Fibroblast of mammary gland (primary cell): ENCODE measurements around the gene PPP2R2B.

Source experiments
- DNase-seq: peaks from one replicate; pipeline ENCODE4 v3.0.0-alpha.2; 2010; ENCODE audit warnings: low read depth
- H3K4me3 ChIP-seq: 2 replicates; pipeline ENCODE4 v1.5.1; 2011; ENCODE audit warnings: low read depth, mild to moderate bottlenecking, low read length, moderate library complexity; ENCODE audit not compliant: control insufficient read depth
- CTCF ChIP-seq: conservative IDR thresholded peaks from 2 replicates; pipeline ENCODE4 v1.5.1; 2011; ENCODE audit warnings: low read depth, low read length, inconsistent platforms; ENCODE audit not compliant: control insufficient read depth, insufficient read depth

Gene PPP2R2B

GRCh38 chr5:146633323-146633764 is 245.2 kb downstream of the PPP2R2B start:
- no peak overlapping the region for H3K4me3 ChIP-seq
- TF ChIP-seq CTCF, result no peak
- no peak for DNase-seq

GRCh38 chr5:146632620-146633322 is 245.8 kb downstream of the PPP2R2B start:
- no peak for TF ChIP-seq CTCF
- no peak overlapping the region for H3K4me3 ChIP-seq
- no peak for DNase-seq

GRCh38 chr5:146630472-146630871 is 248.1 kb downstream of the PPP2R2B start:
- no peak overlapping the region for H3K4me3 ChIP-seq
- TF ChIP-seq CTCF, result no peak

GRCh38 chr5:146628950-146629349 is 249.6 kb downstream of the PPP2R2B start:
- DNase-seq, result no peak
- TF ChIP-seq CTCF, result no peak
- no peak overlapping the region for H3K4me3 ChIP-seq

More at GRCh38 chr5:146630472-146630871, 248.1 kb downstream of the PPP2R2B start:
- DNase-seq, result no peak

GRCh38 chr5:146626936-146627335 is 251.6 kb downstream of the PPP2R2B start:
- H3K4me3 ChIP-seq, result no peak overlapping the region
- no peak for TF ChIP-seq CTCF
- no peak for DNase-seq

GRCh38 chr5:146624179-146624578 is 254.4 kb downstream of the PPP2R2B start:
- TF ChIP-seq CTCF, result no peak
- H3K4me3 ChIP-seq, result no peak overlapping the region
- no peak for DNase-seq

GRCh38 chr5:146623666-146624065 is 254.9 kb downstream of the PPP2R2B start:
- DNase-seq, result no peak
- TF ChIP-seq CTCF, result no peak

More at GRCh38 chr5:146623666-146624065, 254.9 kb downstream of the PPP2R2B start:
- no peak overlapping the region for H3K4me3 ChIP-seq
